ENCODE measurements around the gene CAMTA2. TPM values are rescaled to one million over a fixed set of nuclear protein-coding genes. Genes with fewer than 3 reads are reported as not detected.

The CAMTA2 gene
- total RNA-seq, 4 donors from 2014 or later, result 24.0 to 48.2 (median 28.4) TPM

DNA sequence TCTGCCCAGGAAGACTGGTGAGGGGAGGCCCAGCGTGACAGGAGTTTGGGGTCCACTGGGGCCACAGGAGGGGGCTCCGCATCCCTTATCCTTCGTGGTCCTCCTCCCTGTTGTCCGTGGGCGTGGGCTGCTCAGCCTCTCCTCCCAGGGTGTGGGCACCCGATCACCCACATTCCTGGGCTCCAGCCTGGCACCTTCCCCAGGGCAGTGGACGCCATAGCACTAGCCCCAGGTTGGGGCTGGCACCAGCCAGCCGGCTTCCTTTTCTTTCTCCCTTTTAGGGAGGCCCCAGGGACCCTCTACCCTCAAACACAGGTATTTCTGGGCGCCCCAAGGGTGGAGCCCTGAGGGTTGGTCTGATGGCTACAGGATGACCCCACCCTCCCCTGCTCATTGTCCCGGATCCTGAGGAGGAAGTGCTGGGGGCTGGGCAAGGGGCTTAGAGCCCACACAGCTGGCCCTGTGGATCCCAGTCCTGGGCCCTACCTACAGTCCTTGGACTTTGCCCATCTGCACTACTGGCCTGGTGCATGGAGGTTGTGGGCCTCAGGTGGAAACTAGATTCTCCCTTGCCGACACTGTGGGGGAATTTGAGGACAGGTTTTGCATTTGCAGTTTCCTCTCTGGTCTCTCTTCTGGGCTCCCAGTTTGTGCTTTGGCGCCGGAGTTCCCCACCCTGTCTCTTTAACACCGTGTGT, 11.4 kb upstream of the CAMTA2 start:
- 22% methylated on average over 14 of the region's 14 CpGs for WGBS
- Histone ChIP-seq H3K36me3 (peaks cover 29 to 33% (median 31%) of the 10 kb centered on the region in 4 donors), H3K9me3 (no peaks in the 10 kb centered on the region), H3K4me1 (peaks cover 32 to 40% (median 35%) of the 10 kb centered on the region in 4 donors), H3K27ac (replicated peaks in 1 of 4) (peak overlapping the region; percentile 90 to 99 (median 96)), H3K4me3 (peak overlapping the region; percentile 90 to 99 (median 96)), H3K27me3 (no peaks in the 10 kb centered on the region)
- intact Hi-C loops (cut with DNase I), result no loop called here
- no peak for DNase-seq (ENCODE audit: extremely low spot score)
- TF ChIP-seq POLR2AphosphoS5 (IDR thresholded peaks at IDR 0.05), result no peak
- TF ChIP-seq POLR2A (IDR thresholded peaks at IDR 0.05; ENCODE audit: low read depth), result no peak
- TF ChIP-seq, protein P1, sequence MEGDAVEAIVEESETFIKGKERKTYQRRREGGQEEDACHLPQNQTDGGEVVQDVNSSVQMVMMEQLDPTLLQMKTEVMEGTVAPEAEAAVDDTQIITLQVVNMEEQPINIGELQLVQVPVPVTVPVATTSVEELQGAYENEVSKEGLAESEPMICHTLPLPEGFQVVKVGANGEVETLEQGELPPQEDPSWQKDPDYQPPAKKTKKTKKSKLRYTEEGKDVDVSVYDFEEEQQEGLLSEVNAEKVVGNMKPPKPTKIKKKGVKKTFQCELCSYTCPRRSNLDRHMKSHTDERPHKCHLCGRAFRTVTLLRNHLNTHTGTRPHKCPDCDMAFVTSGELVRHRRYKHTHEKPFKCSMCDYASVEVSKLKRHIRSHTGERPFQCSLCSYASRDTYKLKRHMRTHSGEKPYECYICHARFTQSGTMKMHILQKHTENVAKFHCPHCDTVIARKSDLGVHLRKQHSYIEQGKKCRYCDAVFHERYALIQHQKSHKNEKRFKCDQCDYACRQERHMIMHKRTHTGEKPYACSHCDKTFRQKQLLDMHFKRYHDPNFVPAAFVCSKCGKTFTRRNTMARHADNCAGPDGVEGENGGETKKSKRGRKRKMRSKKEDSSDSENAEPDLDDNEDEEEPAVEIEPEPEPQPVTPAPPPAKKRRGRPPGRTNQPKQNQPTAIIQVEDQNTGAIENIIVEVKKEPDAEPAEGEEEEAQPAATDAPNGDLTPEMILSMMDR (IDR thresholded peaks at IDR 0.05), result no peak
- no peak for TF ChIP-seq EP300 (IDR thresholded peaks at IDR 0.05)

DNA sequence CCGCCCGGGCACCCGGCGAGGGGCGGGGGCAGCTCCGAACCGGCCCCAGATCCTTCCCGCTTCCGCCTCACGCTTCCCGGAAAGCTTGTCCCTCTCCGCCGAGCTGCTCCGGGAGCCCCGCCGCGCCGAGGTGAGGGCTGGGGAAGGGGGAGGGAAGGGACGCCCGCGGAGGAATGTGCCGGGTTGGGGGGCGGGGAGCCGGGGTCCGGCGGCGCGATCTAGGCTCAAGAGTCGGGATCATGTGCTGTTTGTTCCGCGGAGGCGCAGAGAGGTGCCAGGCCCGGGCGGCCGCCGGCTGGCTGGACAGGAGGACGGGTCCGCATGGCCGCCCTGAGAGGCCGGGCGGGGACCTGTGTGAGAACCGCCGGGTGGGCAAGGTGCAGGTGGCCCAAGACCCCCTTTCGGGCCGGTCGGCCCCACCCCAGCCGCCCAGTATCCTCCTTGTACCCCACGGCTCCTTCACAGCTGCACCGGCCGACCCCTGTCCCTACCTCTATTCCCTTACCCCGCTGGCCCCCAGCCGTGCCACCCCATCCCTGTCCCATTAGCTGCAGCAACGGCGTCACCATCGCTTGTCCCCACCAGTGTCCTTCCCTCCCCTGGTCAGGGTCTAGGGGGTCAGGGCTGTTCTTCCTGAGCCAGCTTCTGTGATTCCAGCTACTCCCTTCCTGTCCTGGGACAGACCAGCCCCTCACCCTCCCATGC, 10.7 kb upstream of the CAMTA2 start:
- H3K27ac ChIP-seq (replicated peaks in 1 of 4), result peak overlapping the region; percentile 90 to 99 (median 96)
- peaks cover 22 to 26% (median 24%) of the 10 kb centered on the region in 4 donors for H3K36me3 ChIP-seq
- no peaks in the 10 kb centered on the region for H3K27me3 ChIP-seq
- 2% methylated on average over 8 of the region's 55 CpGs for WGBS
- TF ChIP-seq, protein P1 (IDR thresholded peaks at IDR 0.05), result no peak
- TF ChIP-seq POLR2A (IDR thresholded peaks at IDR 0.05; ENCODE audit: low read depth), result peak; percentile 24
- intact Hi-C loops (cut with DNase I), result no loop called here
- no peak for DNase-seq (ENCODE audit: extremely low spot score)
- H3K4me3 ChIP-seq, result peak overlapping the region; percentile 90 to 99 (median 96)
- no peaks in the 10 kb centered on the region for H3K9me3 ChIP-seq
- peaks cover 32 to 40% (median 35%) of the 10 kb centered on the region in 4 donors for H3K4me1 ChIP-seq

DNA sequence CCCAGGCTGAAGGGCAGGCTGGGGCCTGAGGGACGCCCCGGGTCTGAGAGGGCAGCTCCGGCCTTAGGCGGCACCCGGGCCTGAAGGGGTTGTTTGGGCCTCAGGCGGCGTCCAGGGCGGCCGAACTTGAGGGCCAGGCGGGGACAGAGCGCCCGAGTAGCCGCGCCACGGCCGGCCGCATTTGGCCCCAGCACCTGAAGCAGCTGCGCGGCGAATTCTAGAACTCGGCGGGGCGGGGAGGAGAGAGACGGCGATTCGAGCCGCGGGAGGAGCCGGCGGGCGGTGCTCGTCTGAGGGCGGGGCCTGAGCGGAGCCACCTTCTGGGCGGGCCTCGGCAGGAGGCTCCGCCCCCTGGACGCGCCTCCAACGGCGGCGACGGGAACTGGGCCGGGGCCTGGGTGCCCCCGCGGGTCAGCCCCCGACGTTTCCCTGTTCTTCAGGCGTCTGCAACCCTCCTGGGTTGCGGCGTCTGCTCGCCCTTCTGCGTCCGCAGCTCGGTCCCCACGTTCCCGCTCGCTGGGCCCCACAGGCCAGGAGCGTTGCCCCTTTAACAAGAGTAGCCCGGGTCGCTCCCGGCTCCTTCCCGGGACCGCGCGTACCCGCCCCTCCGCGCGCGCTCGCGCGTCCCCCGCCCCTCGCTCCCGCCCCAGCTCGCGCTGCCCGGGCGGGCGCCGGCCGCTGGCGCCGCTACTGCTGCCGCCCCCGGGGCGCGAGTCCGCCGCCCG, 10.0 kb upstream of the CAMTA2 start, which contains the start of the genes INCA1 and KIF1C:
Gene INCA1, minus strand, starts transcription at position 221 of the 725 bp plus-strand sequence. CDS start 3,085 bp downstream, outside the sequence.
Gene KIF1C, plus strand, starts transcription at position 649 of the 725 bp plus-strand sequence. CDS start 2,297 bp downstream, outside the sequence.
- H3K4me3 ChIP-seq, result peak within 1 kb of the TSS; percentile 90 to 99 (median 96)
- WGBS, result 0% methylated on average over 17 of the region's 93 CpGs
- peak; percentile 98 for DNase-seq (ENCODE audit: extremely low spot score)
- peaks cover 15 to 19% (median 17%) of the 10 kb centered on the region in 4 donors for H3K36me3 ChIP-seq
- peak within 1 kb of the TSS; percentile 90 to 99 (median 96) for H3K27ac ChIP-seq (replicated peaks in 1 of 4)
- intact Hi-C loops (cut with DNase I), result no loop called here
- no peaks in the 10 kb centered on the region for H3K27me3 ChIP-seq
- H3K4me1 ChIP-seq, result peaks cover 32 to 40% (median 35%) of the 10 kb centered on the region in 4 donors
- no peaks in the 10 kb centered on the region for H3K9me3 ChIP-seq
- TF ChIP-seq EP300 (IDR thresholded peaks at IDR 0.05), result no peak
- peak; percentile 57 for TF ChIP-seq POLR2A (IDR thresholded peaks at IDR 0.05; ENCODE audit: low read depth)
- peak; percentile 85 to 90 for TF ChIP-seq POLR2AphosphoS5 (IDR thresholded peaks at IDR 0.05)
- TF ChIP-seq, protein P1 (IDR thresholded peaks at IDR 0.05), result peak in 1 of 3 experiments; percentile 35

DNA sequence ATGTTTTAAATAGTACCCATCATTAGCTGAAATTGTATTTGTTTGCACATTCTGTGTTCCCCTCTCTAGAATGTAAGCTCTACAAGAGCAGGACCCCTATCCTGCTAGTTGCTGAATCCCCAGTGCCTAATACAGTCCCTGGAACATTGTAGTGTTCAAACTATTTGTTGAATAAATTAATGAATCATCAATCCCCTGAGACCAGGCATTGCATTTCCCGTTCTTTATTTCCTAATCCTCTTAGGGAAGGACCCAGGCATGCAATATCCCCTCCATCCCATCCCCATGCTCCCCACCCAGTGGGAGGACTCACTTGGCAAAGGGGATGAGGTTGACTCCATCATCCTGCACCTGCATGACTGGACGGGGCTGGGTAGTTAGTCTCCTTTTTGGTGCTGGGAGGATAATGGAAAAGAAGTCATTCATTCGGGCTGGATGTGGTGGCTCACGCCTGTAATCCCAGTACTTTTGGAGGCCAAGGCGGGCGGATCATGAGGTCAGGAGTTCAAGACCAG, 6.7 kb upstream of the CAMTA2 start:
- H3K27me3 ChIP-seq, result no peaks in the 10 kb centered on the region
- peaks cover 12 to 22% (median 18%) of the 10 kb centered on the region in 4 donors for H3K4me1 ChIP-seq
- no peak for TF ChIP-seq POLR2AphosphoS5 (IDR thresholded peaks at IDR 0.05)
- TF ChIP-seq, protein P1 (IDR thresholded peaks at IDR 0.05), result no peak
- TF ChIP-seq EP300 (IDR thresholded peaks at IDR 0.05), result no peak
- no peak for TF ChIP-seq POLR2A (IDR thresholded peaks at IDR 0.05; ENCODE audit: low read depth)
- 89% methylated on average over 6 of the region's 6 CpGs for WGBS
- intact Hi-C loops (cut with DNase I), result no loop called here
- H3K36me3 ChIP-seq, result no peaks in the 10 kb centered on the region
- DNase-seq (ENCODE audit: extremely low spot score), result no peak
- no peak overlapping the region for H3K27ac ChIP-seq (replicated peaks in 1 of 4)
- H3K9me3 ChIP-seq, result no peaks in the 10 kb centered on the region
- H3K4me3 ChIP-seq, result no peak overlapping the region
